K562 (cell line): ENCODE data around the gene WDR64.

Experiments used
- CTCF ChIP-seq, 3 experiments: IDR thresholded peaks in 2 of 3; conservative IDR thresholded peaks in 1 of 3; 2 replicates each; pipeline ENCODE4 v1.5.1; 2011 to 2012; ENCODE audit warnings: low read length in 3 of 3, mild to moderate bottlenecking in 3 of 3, control low read depth in 2 of 3, improper control_type of control experiment in 1 of 3, inconsistent platforms in 1 of 3, low read depth in 1 of 3, mixed read lengths in 1 of 3, moderate library complexity in 1 of 3; ENCODE audit not compliant: insufficient read depth in 2 of 3
- IRF9 ChIP-seq: fragments of 450-650 bp; IDR thresholded peaks from 2 replicates; pipeline ENCODE4 v1.6.1; 2016; ENCODE audit warnings: missing biosample characterization, missing genetic modification characterization
- KDM4B ChIP-seq, 2 experiments: fragments of 450-650 bp in 1 of 2; sonication (generic) in 1 of 2; IDR thresholded peaks; 2 replicates each; pipeline ENCODE4 v1.6.1; 2016 to 2017; ENCODE audit warnings: borderline replicate concordance in 2 of 2, antibody characterized with exemption in 1 of 2, low read depth in 1 of 2, mild to moderate bottlenecking in 1 of 2
- SP1 ChIP-seq: sonication (generic); formaldehyde crosslinking; IDR thresholded peaks from 2 replicates; pipeline ENCODE4 v1.8.1; 2022; ENCODE audit warnings: mild to moderate bottlenecking, missing genetic modification reagents
- ZBTB1 ChIP-seq: sonication (generic); formaldehyde crosslinking; IDR thresholded peaks from 2 replicates; pipeline ENCODE4 v1.8.1; 2023; ENCODE audit warnings: missing genetic modification reagents, low read depth, mild to moderate bottlenecking, borderline replicate concordance

GRCh38 chr1:241800640-241801039 is 148.6 kb downstream of the WDR64 start:
- TF ChIP-seq CTCF (IDR thresholded peaks at IDR 0.05 in 2 of 3, conservative IDR thresholded peaks at IDR 0.05 in 1 of 3; ENCODE audit: insufficient read depth in 2 of 3, low read depth in 1 of 3, low read length in 3 of 3) (no peak), ZBTB1 (CRISPR knock-in tag) (no peak), KDM4B (IDR thresholded peaks at IDR 0.05; ENCODE audit: borderline replicate concordance in 2 of 2, low read depth in 1 of 2) (no peak), IRF9 (tag) (no peak), SP1 (CRISPR knock-in tag) (no peak)
